Caco-2 (cell line): ENCODE measurements around the gene MMP19. TPM values are rescaled to one million over a fixed set of nuclear protein-coding genes. Genes with fewer than 3 reads are reported as not detected.

Experiments used
- BruUV-seq: library from RNA; stranded (reverse); fragments of 400-500 nt; replicated peaks from 2 replicates; lab custom pipeline; 2021; lab: Mats Ljungman, UMichigan
- CTCF ChIA-PET: fragments of 300-600 bp; sonication (Branson Sonifier 250); formaldehyde crosslinking; loops from one replicate; lab custom pipeline; 2022; ENCODE audit warnings: antibody characterized with exemption; lab: Charles Lee
- POLR2A ChIA-PET: fragments of 300-600 bp; sonication (Branson Sonifier 250); formaldehyde crosslinking; loops from one replicate; lab custom pipeline; 2022; ENCODE audit warnings: antibody characterized with exemption; lab: Charles Lee
- DNase-seq, 2 experiments: peaks; one replicate each; pipeline versions ENCODE4 v3.0.0 to v3.0.0-alpha.2; 2020 to 2022
- H3K27me3 ChIP-seq: replicated peaks from 2 replicates; pipeline ENCODE4 v1.6.0; 2011; ENCODE audit warnings: low read length; ENCODE audit not compliant: control insufficient read depth, insufficient read depth
- H3K36me3 ChIP-seq: 2 replicates; pipeline ENCODE4 v1.5.1; 2011; ENCODE audit warnings: low read length; ENCODE audit not compliant: control insufficient read depth, insufficient read depth
- H3K4me1 ChIP-seq: fragments of 250-450 bp; sonication (Bioruptor Pico); 2 replicates; pipeline ENCODE4 v1.5.1; 2020; ENCODE audit warnings: mild to moderate bottlenecking
- H3K4me3 ChIP-seq: 2 replicates; pipeline ENCODE4 v1.5.1; 2011; ENCODE audit warnings: low read depth, mild to moderate bottlenecking, control low read depth, low read length
- H3K9me3 ChIP-seq: fragments of 250-450 bp; sonication (Bioruptor Pico); 2 replicates; pipeline ENCODE4 v1.5.1; 2020; ENCODE audit warnings: mild to moderate bottlenecking, moderate library complexity
- H3K27ac Mint-ChIP-seq: one replicate; pipeline ENCODE4 v1.8.0; 2022; ENCODE audit warnings: mixed read lengths; ENCODE audit not compliant: unreplicated experiment
- H3K27me3 Mint-ChIP-seq: one replicate; pipeline ENCODE4 v1.8.0; 2022; ENCODE audit warnings: mixed read lengths; ENCODE audit not compliant: insufficient read depth, unreplicated experiment
- H3K36me3 Mint-ChIP-seq: one replicate; pipeline ENCODE4 v1.8.0; 2022; ENCODE audit warnings: mild to moderate bottlenecking, mixed read lengths; ENCODE audit not compliant: insufficient read depth, unreplicated experiment
- H3K4me1 Mint-ChIP-seq: one replicate; pipeline ENCODE4 v1.8.0; 2022; ENCODE audit warnings: low read depth, mixed read lengths; ENCODE audit not compliant: unreplicated experiment
- H3K4me3 Mint-ChIP-seq: one replicate; pipeline ENCODE4 v1.8.0; 2022; ENCODE audit warnings: mild to moderate bottlenecking, moderate library complexity, mixed read lengths; ENCODE audit not compliant: unreplicated experiment
- H3K9me3 Mint-ChIP-seq: one replicate; pipeline ENCODE4 v1.8.0; 2022; ENCODE audit warnings: mixed read lengths; ENCODE audit not compliant: unreplicated experiment
- CTCF ChIP-seq, 2 experiments: fragments of 200-600 bp in 1 of 2; IDR thresholded peaks; 1 replicate in 1 of 2; 2 replicates in 1 of 2; pipeline versions ENCODE4 v1.5.1 to v1.8.0; 2011 to 2022; ENCODE audit warnings: antibody characterized with exemption in 1 of 2, control low read depth in 1 of 2, inconsistent platforms in 1 of 2, low read depth in 1 of 2, low read length in 1 of 2, mild to moderate bottlenecking in 1 of 2, moderate library complexity in 1 of 2; ENCODE audit not compliant: insufficient read depth in 1 of 2, severe bottlenecking in 1 of 2, unreplicated experiment in 1 of 2
- intact Hi-C: fragments of 100-400 bp; cut with micrococcal nuclease; formaldehyde crosslinking; loops from one replicate; pipeline ENCODE4 v1.10.0; 2022; ENCODE audit not compliant: unreplicated experiment
- total RNA-seq: library from RNA; stranded (reverse); gene quantifications from 2 replicates; pipeline ENCODE4 v1.2.3, GENCODE V29; 2022

The MMP19 gene
- total RNA-seq, 1 experiment from 2014 or later = 2.2 TPM

DNA sequence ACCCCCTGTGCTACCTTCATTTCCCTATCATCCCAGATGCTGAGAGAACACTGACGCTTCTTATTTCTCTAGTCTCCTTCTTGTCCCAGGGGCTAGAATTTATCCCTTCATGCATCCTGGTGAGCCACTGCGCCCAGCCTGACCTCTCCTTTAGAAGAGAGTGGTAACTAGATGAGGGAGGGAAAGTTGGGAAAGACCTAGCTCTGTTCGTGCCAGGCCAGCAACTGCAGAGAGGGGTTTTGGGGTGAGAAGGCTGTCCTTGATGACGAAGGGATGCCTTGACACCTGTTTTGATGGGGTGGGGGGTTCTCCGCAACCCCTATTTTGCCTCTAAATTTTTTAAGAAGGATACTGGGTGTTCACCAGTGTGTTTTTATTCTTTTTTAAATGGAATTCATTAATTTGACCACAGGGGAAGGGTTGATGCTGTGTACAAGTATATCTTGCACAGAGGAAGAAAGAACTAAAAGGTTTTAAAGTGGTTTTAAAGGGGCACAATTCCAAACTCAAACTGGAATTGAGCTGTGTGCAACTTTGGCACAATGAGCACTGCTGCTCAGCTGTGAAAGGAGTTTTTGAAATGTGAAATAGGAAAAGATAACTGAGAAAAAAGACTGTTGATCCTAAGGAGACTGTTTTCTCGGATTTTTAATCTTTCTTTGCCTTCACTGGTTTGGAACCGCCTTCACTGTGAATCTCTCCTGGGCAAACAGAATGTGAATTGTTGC lies 7.0 kb upstream of the MMP19 start:
- no peaks in the 10 kb centered on the region for H3K36me3 Mint-ChIP-seq
- H3K9me3 Mint-ChIP-seq = no peaks in the 10 kb centered on the region
- ChIA-PET POLR2A (no interaction called here), CTCF (no interaction called here)
- H3K4me1 ChIP-seq = no peaks in the 10 kb centered on the region
- TF ChIP-seq CTCF (IDR thresholded peaks at IDR 0.05; ENCODE audit: insufficient read depth in 1 of 2, low read depth in 1 of 2, low read length in 1 of 2, severe bottlenecking in 1 of 2, unreplicated experiment in 1 of 2) = no peak
- no peak for DNase-seq
- no peaks in the 10 kb centered on the region for H3K27me3 Mint-ChIP-seq
- no peaks in the 10 kb centered on the region for H3K36me3 ChIP-seq
- BruUV-seq = no TSS peak
- H3K4me1 Mint-ChIP-seq = no peaks in the 10 kb centered on the region
- H3K4me3 Mint-ChIP-seq = no peak overlapping the region
- intact Hi-C loops = no loop called here
- no peak overlapping the region for H3K27ac Mint-ChIP-seq
- H3K9me3 ChIP-seq = no peaks in the 10 kb centered on the region
- no peak overlapping the region for H3K4me3 ChIP-seq
- H3K27me3 ChIP-seq = no peaks in the 10 kb centered on the region

DNA sequence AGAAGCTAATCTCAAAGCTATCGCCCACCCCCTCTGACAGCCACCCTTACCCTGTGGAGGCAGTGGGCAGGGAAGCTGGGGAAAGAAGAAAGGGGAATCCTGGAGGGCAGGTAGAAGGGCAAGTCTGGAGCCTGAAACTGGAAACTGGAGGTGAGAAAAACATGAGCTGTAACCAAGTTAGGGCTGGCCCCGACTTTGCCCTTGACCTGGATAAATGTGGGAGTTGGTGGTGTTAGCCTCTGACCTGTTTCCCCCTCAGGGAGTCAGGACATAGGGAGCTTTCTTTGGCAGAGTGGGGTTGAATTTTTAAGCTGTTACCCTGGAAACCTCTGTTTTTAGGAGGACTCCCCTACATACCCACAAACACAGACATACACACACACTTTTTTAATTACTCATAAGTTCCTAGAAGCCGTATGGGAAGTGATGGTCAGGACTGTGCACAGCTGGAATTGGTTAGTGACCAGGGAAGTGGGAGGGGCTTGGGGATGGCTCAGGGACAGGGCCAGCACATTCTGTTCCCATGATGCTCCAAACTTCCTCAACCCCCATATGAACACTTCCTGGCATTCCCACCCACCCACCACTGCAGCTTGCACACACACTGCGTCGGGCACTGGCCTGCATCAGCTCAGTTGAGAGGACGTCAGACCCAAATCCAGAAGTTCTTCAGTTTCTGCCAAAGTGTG lies 5.0 kb upstream of the MMP19 start:
- no peak overlapping the region for H3K4me3 Mint-ChIP-seq
- H3K9me3 Mint-ChIP-seq = no peaks in the 10 kb centered on the region
- intact Hi-C loops = no loop called here
- TF ChIP-seq CTCF (IDR thresholded peaks at IDR 0.05; ENCODE audit: insufficient read depth in 1 of 2, low read depth in 1 of 2, low read length in 1 of 2, severe bottlenecking in 1 of 2, unreplicated experiment in 1 of 2) = no peak
- no peaks in the 10 kb centered on the region for H3K27me3 Mint-ChIP-seq
- no peak overlapping the region for H3K4me3 ChIP-seq
- no peaks in the 10 kb centered on the region for H3K4me1 Mint-ChIP-seq
- no peaks in the 10 kb centered on the region for H3K27me3 ChIP-seq
- H3K36me3 ChIP-seq = no peaks in the 10 kb centered on the region
- no peak for DNase-seq
- H3K9me3 ChIP-seq = no peaks in the 10 kb centered on the region
- H3K36me3 Mint-ChIP-seq = no peaks in the 10 kb centered on the region
- CTCF ChIA-PET = interaction anchor here (1.5 kb wide), 1 partner anchor 92 kb away, joined by 3 read pairs; no protein-coding TSS in a partner anchor
- no TSS peak for BruUV-seq
- peaks cover 5% of the 10 kb centered on the region for H3K4me1 ChIP-seq
- POLR2A ChIA-PET = interaction anchor here (0.9 kb wide), 1 partner anchor 18 kb away, joined by 7 read pairs; the partner anchor contains the start of gene DNAJC14
- H3K27ac Mint-ChIP-seq = no peak overlapping the region

DNA sequence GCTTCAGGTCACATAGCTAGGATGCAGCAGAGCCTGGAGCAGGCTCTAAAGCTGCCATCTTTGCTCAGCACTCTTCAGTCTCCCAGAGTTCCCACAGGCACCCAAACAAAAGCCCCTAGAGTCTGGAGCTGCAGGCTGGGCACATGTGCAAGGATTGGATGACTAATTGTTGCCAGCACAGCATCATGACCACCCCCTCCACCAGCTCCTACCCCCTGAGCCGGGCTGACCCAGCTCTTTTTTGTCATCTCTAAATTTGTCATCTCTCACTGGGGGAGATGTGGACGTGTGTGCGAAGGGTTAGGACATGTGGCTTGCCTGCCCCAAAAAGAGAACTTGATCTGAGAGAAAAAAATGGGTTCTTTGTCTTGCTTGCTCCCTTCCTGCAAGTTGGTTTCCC lies 4.3 kb upstream of the MMP19 start:
- Histone ChIP-seq H3K36me3 (no peaks in the 10 kb centered on the region), H3K27me3 (no peaks in the 10 kb centered on the region), H3K9me3 (no peaks in the 10 kb centered on the region), H3K4me1 (peaks cover 9% of the 10 kb centered on the region), H3K4me3 (no peak overlapping the region)
- Mint-ChIP-seq H3K4me3 (no peak overlapping the region), H3K27ac (no peak overlapping the region), H3K9me3 (no peaks in the 10 kb centered on the region), H3K4me1 (peaks cover 7% of the 10 kb centered on the region), H3K36me3 (no peaks in the 10 kb centered on the region), H3K27me3 (no peaks in the 10 kb centered on the region)
- ChIA-PET POLR2A (no interaction called here), CTCF (interaction anchor here (1.5 kb wide), 1 partner anchor 93 kb away, joined by 3 read pairs; no protein-coding TSS in a partner anchor)
- no peak for TF ChIP-seq CTCF (IDR thresholded peaks at IDR 0.05; ENCODE audit: insufficient read depth in 1 of 2, low read depth in 1 of 2, low read length in 1 of 2, severe bottlenecking in 1 of 2, unreplicated experiment in 1 of 2)
- no peak for DNase-seq
- BruUV-seq = no TSS peak
- intact Hi-C loops = no loop called here
